ENCODE measurements around the gene HSPH1. TPM values are rescaled to one million over a fixed set of nuclear protein-coding genes. Genes with fewer than 3 reads are reported as not detected.

Gene HSPH1
- total RNA-seq: 87.0 TPM
- polyA plus RNA-seq: 58.2 TPM
- long read RNA-seq, donor 1, full-length matches to known transcripts: 1 of 1 reads
- long read RNA-seq, donor 1, partial matches to known transcripts: 0 of 1 reads
- long read RNA-seq, donor 1, other reads (novel, unspliced or antisense): 0 of 1 reads
- long read RNA-seq, donor 2: 0 reads
- long read RNA-seq, donor 3, full-length matches to known transcripts: 24 of 45 reads
- long read RNA-seq, donor 3, partial matches to known transcripts: 21 of 45 reads
- long read RNA-seq, donor 3, other reads (novel, unspliced or antisense): 0 of 45 reads
- long read RNA-seq, donor 4, full-length matches to known transcripts: 10 of 22 reads
- long read RNA-seq, donor 4, partial matches to known transcripts: 12 of 22 reads
- long read RNA-seq, donor 4, other reads (novel, unspliced or antisense): 0 of 22 reads
- long read RNA-seq, donor 5, full-length matches to known transcripts: 12 of 117 reads
- long read RNA-seq, donor 5, partial matches to known transcripts: 105 of 117 reads
- long read RNA-seq, donor 5, other reads (novel, unspliced or antisense): 0 of 117 reads
- long read RNA-seq, donor 6, full-length matches to known transcripts: 20 of 60 reads
- long read RNA-seq, donor 6, partial matches to known transcripts: 40 of 60 reads
- long read RNA-seq, donor 6, other reads (novel, unspliced or antisense): 0 of 60 reads
- long read RNA-seq, donor 7, full-length matches to known transcripts: 80 of 273 reads
- long read RNA-seq, donor 7, partial matches to known transcripts: 193 of 273 reads
- long read RNA-seq, donor 7, other reads (novel, unspliced or antisense): 0 of 273 reads
- long read RNA-seq, donor 8, full-length matches to known transcripts: 8 of 8 reads
- long read RNA-seq, donor 8, partial matches to known transcripts: 0 of 8 reads
- long read RNA-seq, donor 8, other reads (novel, unspliced or antisense): 0 of 8 reads
- long read RNA-seq, donor 9, full-length matches to known transcripts: 16 of 21 reads
- long read RNA-seq, donor 9, partial matches to known transcripts: 5 of 21 reads
- long read RNA-seq, donor 9, other reads (novel, unspliced or antisense): 0 of 21 reads
- long read RNA-seq, donor 10, full-length matches to known transcripts: 104 of 328 reads
- long read RNA-seq, donor 10, partial matches to known transcripts: 224 of 328 reads
- long read RNA-seq, donor 10, other reads (novel, unspliced or antisense): 0 of 328 reads

GRCh38 chr13:31161557-31162150 lies at the start of gene HSPH1:
Gene HSPH1 (minus strand): TSS chr13:31161904. CDS start chr13:31161582, 322 bp downstream.
- H3K4me1 ChIP-seq (ENCODE audit: control insufficient read depth in 2 of 2, insufficient read depth in 2 of 2, low read length in 2 of 2): peaks cover 0 to 10% of the 10 kb centered on the region in 2 donors
- peaks cover 0 to 10% of the 10 kb centered on the region in 2 donors for H3K36me3 ChIP-seq (ENCODE audit: control insufficient read depth in 2 of 2, insufficient read depth in 2 of 2, low read length in 1 of 2)
- H3K9me3 ChIP-seq (ENCODE audit: control insufficient read depth in 2 of 2, insufficient read depth in 1 of 2, low read length in 1 of 2): peaks cover 0 to 6% of the 10 kb centered on the region in 2 donors
- under 1% methylated on average over 54 of the region's 54 CpGs for WGBS
- H3K4me3 ChIP-seq (ENCODE audit: low read length in 2 of 2): peak within 1 kb of the TSS; percentile 77 to 94
- H3K27ac ChIP-seq (ENCODE audit: low read depth in 1 of 2, low read length in 1 of 2): peak within 1 kb of the TSS; percentile 92 to 100
- peak; percentile 97 to 99 (median 99) for DNase-seq (ENCODE audit: low read depth in 6 of 9, low spot score in 9 of 9)
- H3K27me3 ChIP-seq (ENCODE audit: control insufficient read depth in 2 of 2, insufficient read depth in 1 of 2, low read length in 1 of 2): no peaks in the 10 kb centered on the region

- no peak for DNase-seq (ENCODE audit: low read depth in 6 of 9, low spot score in 9 of 9)
- no peaks in the 10 kb centered on the region for H3K27me3 ChIP-seq (ENCODE audit: control insufficient read depth in 2 of 2, insufficient read depth in 1 of 2, low read length in 1 of 2)
- peak overlapping the region in 1 of 2 donors; percentile 89 for H3K27ac ChIP-seq (ENCODE audit: low read depth in 1 of 2, low read length in 1 of 2)
- no peak overlapping the region for H3K4me3 ChIP-seq (ENCODE audit: low read length in 2 of 2)
- H3K4me1 ChIP-seq (ENCODE audit: control insufficient read depth in 2 of 2, insufficient read depth in 2 of 2, low read length in 2 of 2): peaks cover 10 to 29% of the 10 kb centered on the region in 2 donors
- no peaks in the 10 kb centered on the region for H3K36me3 ChIP-seq (ENCODE audit: control insufficient read depth in 2 of 2, insufficient read depth in 2 of 2, low read length in 1 of 2)
- H3K9me3 ChIP-seq (ENCODE audit: control insufficient read depth in 2 of 2, insufficient read depth in 1 of 2, low read length in 1 of 2): no peaks in the 10 kb centered on the region
- WGBS: 59% methylated on average over 4 of the region's 4 CpGs
Observed at GRCh38 chr13:31209841-31210210, 48.1 kb upstream of the HSPH1 start.

GRCh38 chr13:31209172-31209840 lies 47.6 kb upstream of the HSPH1 start:
- Histone ChIP-seq H3K9me3 (ENCODE audit: control insufficient read depth in 2 of 2, insufficient read depth in 1 of 2, low read length in 1 of 2) (no peaks in the 10 kb centered on the region), H3K4me1 (ENCODE audit: control insufficient read depth in 2 of 2, insufficient read depth in 2 of 2, low read length in 2 of 2) (peaks cover 10 to 28% of the 10 kb centered on the region in 2 donors), H3K27me3 (ENCODE audit: control insufficient read depth in 2 of 2, insufficient read depth in 1 of 2, low read length in 1 of 2) (no peaks in the 10 kb centered on the region), H3K4me3 (ENCODE audit: low read length in 2 of 2) (no peak overlapping the region), H3K36me3 (ENCODE audit: control insufficient read depth in 2 of 2, insufficient read depth in 2 of 2, low read length in 1 of 2) (no peaks in the 10 kb centered on the region), H3K27ac (ENCODE audit: low read depth in 1 of 2, low read length in 1 of 2) (peak overlapping the region in 1 of 2 donors; percentile 89)
- DNase-seq (ENCODE audit: low read depth in 6 of 9, low spot score in 9 of 9): peak in 8 of 9 donors; percentile 37 to 68 (median 42)
- 61% methylated on average over 8 of the region's 8 CpGs for WGBS

GRCh38 chr13:31208559-31209122 lies 46.9 kb upstream of the HSPH1 start:
- no peak for DNase-seq (ENCODE audit: low read depth in 6 of 9, low spot score in 9 of 9)

GRCh38 chr13:31207661-31208552 lies 46.2 kb upstream of the HSPH1 start:
- no peak overlapping the region for H3K4me3 ChIP-seq (ENCODE audit: low read length in 2 of 2)
- peak in 2 of 9 donors; percentile 19 to 29 for DNase-seq (ENCODE audit: low read depth in 6 of 9, low spot score in 9 of 9)
- no peaks in the 10 kb centered on the region for H3K36me3 ChIP-seq (ENCODE audit: control insufficient read depth in 2 of 2, insufficient read depth in 2 of 2, low read length in 1 of 2)
- H3K27me3 ChIP-seq (ENCODE audit: control insufficient read depth in 2 of 2, insufficient read depth in 1 of 2, low read length in 1 of 2): no peaks in the 10 kb centered on the region
- H3K27ac ChIP-seq (ENCODE audit: low read depth in 1 of 2, low read length in 1 of 2): no peak overlapping the region
- 93% methylated on average over 15 of the region's 15 CpGs for WGBS
- H3K9me3 ChIP-seq (ENCODE audit: control insufficient read depth in 2 of 2, insufficient read depth in 1 of 2, low read length in 1 of 2): no peaks in the 10 kb centered on the region
- H3K4me1 ChIP-seq (ENCODE audit: control insufficient read depth in 2 of 2, insufficient read depth in 2 of 2, low read length in 2 of 2): peaks cover 10 to 26% of the 10 kb centered on the region in 2 donors

More at GRCh38 chr13:31208559-31209122, 46.9 kb upstream of the HSPH1 start:
- H3K9me3 ChIP-seq (ENCODE audit: control insufficient read depth in 2 of 2, insufficient read depth in 1 of 2, low read length in 1 of 2): no peaks in the 10 kb centered on the region
- peaks cover 10 to 26% of the 10 kb centered on the region in 2 donors for H3K4me1 ChIP-seq (ENCODE audit: control insufficient read depth in 2 of 2, insufficient read depth in 2 of 2, low read length in 2 of 2)
- no peaks in the 10 kb centered on the region for H3K27me3 ChIP-seq (ENCODE audit: control insufficient read depth in 2 of 2, insufficient read depth in 1 of 2, low read length in 1 of 2)
- no peak overlapping the region for H3K4me3 ChIP-seq (ENCODE audit: low read length in 2 of 2)
- peak overlapping the region in 1 of 2 donors; percentile 89 for H3K27ac ChIP-seq (ENCODE audit: low read depth in 1 of 2, low read length in 1 of 2)
- no peaks in the 10 kb centered on the region for H3K36me3 ChIP-seq (ENCODE audit: control insufficient read depth in 2 of 2, insufficient read depth in 2 of 2, low read length in 1 of 2)
- 92% methylated on average over 12 of the region's 12 CpGs for WGBS

- Histone ChIP-seq H3K9me3 (ENCODE audit: control insufficient read depth in 2 of 2, insufficient read depth in 1 of 2, low read length in 1 of 2) (peaks cover 0 to 2% of the 10 kb centered on the region in 2 donors), H3K27ac (ENCODE audit: low read depth in 1 of 2, low read length in 1 of 2) (no peak overlapping the region), H3K36me3 (ENCODE audit: control insufficient read depth in 2 of 2, insufficient read depth in 2 of 2, low read length in 1 of 2) (no peaks in the 10 kb centered on the region), H3K27me3 (ENCODE audit: control insufficient read depth in 2 of 2, insufficient read depth in 1 of 2, low read length in 1 of 2) (peaks cover 0 to 2% of the 10 kb centered on the region in 2 donors), H3K4me3 (ENCODE audit: low read length in 2 of 2) (no peak overlapping the region), H3K4me1 (ENCODE audit: control insufficient read depth in 2 of 2, insufficient read depth in 2 of 2, low read length in 2 of 2) (peaks cover 10 to 23% of the 10 kb centered on the region in 2 donors)
- DNase-seq (ENCODE audit: low read depth in 6 of 9, low spot score in 9 of 9): no peak
- 95% methylated on average over 1 of the region's 1 CpG for WGBS
Observed at GRCh38 chr13:31204592-31204991, 42.9 kb upstream of the HSPH1 start.

- H3K36me3 ChIP-seq (ENCODE audit: control insufficient read depth in 2 of 2, insufficient read depth in 2 of 2, low read length in 1 of 2): no peaks in the 10 kb centered on the region
- H3K27ac ChIP-seq (ENCODE audit: low read depth in 1 of 2, low read length in 1 of 2): no peak overlapping the region
- H3K4me1 ChIP-seq (ENCODE audit: control insufficient read depth in 2 of 2, insufficient read depth in 2 of 2, low read length in 2 of 2): peaks cover 3 to 9% of the 10 kb centered on the region in 2 donors
- DNase-seq (ENCODE audit: low read depth in 6 of 9, low spot score in 9 of 9): no peak
- peak overlapping the region; percentile 55 to 87 for H3K4me3 ChIP-seq (ENCODE audit: low read length in 2 of 2)
- WGBS: 79% methylated on average over 7 of the region's 7 CpGs
- peaks cover 0 to 2% of the 10 kb centered on the region in 2 donors for H3K9me3 ChIP-seq (ENCODE audit: control insufficient read depth in 2 of 2, insufficient read depth in 1 of 2, low read length in 1 of 2)
- H3K27me3 ChIP-seq (ENCODE audit: control insufficient read depth in 2 of 2, insufficient read depth in 1 of 2, low read length in 1 of 2): peaks cover 0 to 6% of the 10 kb centered on the region in 2 donors
Observed at GRCh38 chr13:31201341-31202031, 39.8 kb upstream of the HSPH1 start.

Measured in thymus (tissue), 14 donors.